GM18526 (cell line): ENCODE results near the gene ADIPOR2.
A peak's percentile ranks its signal among the peaks of the same experiment; 100 is the strongest.

Experiments used
- POLR2A ChIP-seq: IDR thresholded peaks from 3 replicates; pipeline ENCODE4 v1.6.1; 2011; ENCODE audit not compliant: insufficient read length; ENCODE audit errors: extremely low read depth

ADIPOR2 gene

GRCh38 chr12:1797991-1798640, 107.2 kb downstream of the ADIPOR2 start:
- no peak for TF ChIP-seq POLR2A

- TF ChIP-seq POLR2A, result no peak
These were observed 107.8 kb downstream of the ADIPOR2 start for GRCh38 chr12:1798641-1799020.

GRCh38 chr12:1799051-1799881, 108.4 kb downstream of the ADIPOR2 start:
- TF ChIP-seq POLR2A, result no peak

- TF ChIP-seq POLR2A, result no peak
These were observed 109.1 kb downstream of the ADIPOR2 start for GRCh38 chr12:1799882-1800400.

GRCh38 chr12:1800401-1801302, 109.8 kb downstream of the ADIPOR2 start:
- no peak for TF ChIP-seq POLR2A

- no peak for TF ChIP-seq POLR2A
These were observed 110.6 kb downstream of the ADIPOR2 start for GRCh38 chr12:1801303-1801975.

GRCh38 chr12:1803736-1804135, 112.9 kb downstream of the ADIPOR2 start:
- no peak for TF ChIP-seq POLR2A

- peak; percentile 46 for TF ChIP-seq POLR2A
These were observed 113.9 kb downstream of the ADIPOR2 start for GRCh38 chr12:1804545-1805332.

- TF ChIP-seq POLR2A, result no peak
These were observed 114.7 kb downstream of the ADIPOR2 start for GRCh38 chr12:1805441-1806081.

- TF ChIP-seq POLR2A, result no peak
These were observed 115.6 kb downstream of the ADIPOR2 start for GRCh38 chr12:1806301-1807086.

- TF ChIP-seq POLR2A, result no peak
These were observed 116.4 kb downstream of the ADIPOR2 start for GRCh38 chr12:1807087-1807860.
